GM21528 (cell line): ENCODE measurements around the gene M6PR.

ENCODE experiments used
- ATAC-seq: cut with Tn5 transposase; IDR thresholded peaks from one replicate; pipeline ENCODE4 v1.9.1; 2021; ENCODE audit warnings: mild to moderate bottlenecking, moderate library complexity; ENCODE audit not compliant: unreplicated experiment, low FRiP score

Gene M6PR

DNA sequence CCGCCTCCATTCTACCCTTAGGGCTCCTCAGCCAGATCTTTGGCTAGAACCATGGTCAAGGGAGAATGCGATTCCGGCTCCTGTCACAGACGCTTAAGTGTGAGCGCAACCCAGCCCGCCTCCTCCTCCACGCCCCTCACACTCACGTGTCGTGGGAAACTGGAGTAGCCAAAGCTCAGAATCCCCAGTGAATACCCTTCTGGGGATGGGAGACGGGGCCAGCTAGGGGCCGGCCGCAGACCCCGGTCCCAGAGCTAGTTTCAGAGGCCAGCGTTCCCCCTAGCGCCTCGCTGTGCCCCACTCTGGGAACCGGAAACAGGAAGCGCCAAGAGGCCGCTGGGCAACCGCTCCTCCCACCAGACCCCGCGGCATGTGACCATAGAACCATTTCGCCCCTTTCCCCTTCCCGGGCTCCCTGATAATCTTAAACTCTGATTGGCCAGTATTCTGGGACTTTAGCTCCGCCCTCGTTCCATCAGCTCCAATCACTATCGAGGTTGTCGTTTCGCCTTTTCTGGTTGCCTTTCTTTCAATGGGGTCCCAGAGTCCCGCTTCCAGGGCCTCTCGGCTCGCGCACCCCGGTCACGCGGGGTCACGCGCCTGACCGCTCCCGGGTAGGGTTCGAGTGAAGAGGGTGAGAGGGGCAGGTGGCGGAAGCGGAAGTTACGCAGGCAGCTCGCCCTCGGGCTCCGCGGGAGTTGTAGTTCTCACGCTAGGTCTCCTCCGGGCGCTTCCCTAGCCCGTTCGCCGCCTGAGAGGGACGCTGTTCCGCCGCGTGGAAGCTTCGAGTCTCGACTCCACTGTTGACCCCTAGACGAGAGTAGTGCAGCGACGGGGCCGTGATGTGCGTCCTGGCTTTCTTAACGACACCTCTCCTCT lies at the start of gene M6PR:
Gene M6PR (minus strand): TSS at position 304 of the 879 bp plus-strand sequence. CDS start 3,241 bp downstream, outside the sequence.
- ATAC-seq = peak; percentile 89

DNA sequence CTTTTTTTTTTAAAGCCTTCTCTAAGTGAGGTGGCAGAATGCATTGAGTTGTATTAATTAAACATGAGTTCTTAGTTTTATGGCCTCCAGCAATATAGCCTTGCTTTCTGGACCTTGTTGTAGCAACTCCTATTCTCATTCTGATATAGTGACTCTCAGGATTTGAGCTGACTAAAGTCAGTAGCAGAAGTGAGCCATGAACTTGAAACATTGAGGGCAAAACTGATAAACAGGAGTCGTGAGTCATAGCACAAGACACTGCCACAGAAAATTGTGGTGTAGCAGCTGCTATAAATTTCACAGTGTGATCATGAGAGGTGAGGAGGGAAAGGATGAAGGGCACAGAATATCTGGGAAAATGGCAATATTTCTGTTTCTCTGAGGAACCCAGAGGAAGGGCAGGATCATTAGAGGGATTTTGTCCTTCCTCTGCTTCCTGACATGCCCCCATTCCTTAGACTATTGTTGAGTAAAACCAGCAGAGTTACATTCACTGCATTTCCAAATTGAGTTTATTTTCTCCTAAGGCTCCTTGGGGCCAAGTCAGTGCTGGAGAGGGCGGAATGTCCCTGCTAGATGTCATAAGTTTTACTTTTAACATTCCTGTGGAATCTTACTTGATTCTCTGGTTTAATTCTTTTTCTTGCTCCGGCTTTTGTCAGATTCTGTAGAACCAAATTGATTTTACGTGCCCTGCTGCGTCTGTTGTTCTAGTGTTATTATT lies 47.4 kb upstream of the M6PR start:
- ATAC-seq = peak; percentile 94

DNA sequence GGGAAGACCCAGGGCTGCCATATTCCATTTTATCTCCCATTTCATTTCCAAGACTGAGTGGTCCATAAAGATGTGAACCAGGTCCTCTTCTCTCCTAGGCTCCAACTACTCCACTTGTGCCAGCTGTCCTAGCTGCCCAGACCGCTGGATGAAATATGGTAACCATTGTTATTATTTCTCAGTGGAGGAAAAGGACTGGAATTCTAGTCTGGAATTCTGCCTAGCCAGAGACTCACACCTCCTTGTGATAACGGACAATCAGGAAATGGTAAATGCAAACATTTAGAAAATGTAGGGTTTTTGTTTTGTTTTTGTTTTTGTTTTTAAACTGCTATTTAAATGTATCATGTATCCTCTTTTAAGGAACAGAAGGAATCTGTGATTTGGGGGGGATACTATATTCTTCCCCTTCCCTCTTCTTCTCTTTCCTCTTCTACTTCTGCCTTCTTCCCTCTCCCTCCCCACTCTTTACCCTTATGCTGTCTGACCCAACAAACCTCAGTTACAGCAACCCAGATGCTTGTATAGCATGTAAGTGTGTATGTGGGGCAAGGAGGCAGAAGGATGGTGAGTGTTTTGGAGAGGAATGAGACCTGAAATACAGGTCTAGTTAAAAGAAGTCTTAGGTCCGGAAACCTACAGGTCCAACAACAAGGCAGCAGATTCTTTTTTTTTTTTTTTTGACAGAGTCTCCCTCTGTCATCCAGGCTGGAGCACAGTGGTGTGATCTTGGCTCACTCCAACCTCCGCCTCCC lies 45.8 kb upstream of the M6PR start:
- no peak for ATAC-seq

DNA sequence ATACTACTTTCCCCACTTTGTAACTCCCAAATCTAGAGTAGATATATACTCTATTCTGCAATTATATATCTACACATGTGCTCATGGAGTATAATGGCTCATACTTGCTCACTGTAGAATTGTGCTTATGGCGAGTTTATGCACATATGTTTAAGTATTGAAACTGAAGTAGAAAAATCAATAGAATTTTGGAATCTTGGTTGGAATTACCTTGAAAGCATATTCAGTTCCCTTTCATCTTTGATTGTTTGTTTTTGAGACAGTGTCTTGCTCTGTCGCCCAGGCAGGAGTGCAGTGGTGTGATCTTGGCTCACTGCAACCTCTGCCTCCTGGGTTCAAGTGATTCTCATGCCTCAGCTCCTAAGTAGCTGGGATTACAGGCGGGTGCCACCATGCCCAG lies 44.4 kb upstream of the M6PR start:
- ATAC-seq = no peak

DNA sequence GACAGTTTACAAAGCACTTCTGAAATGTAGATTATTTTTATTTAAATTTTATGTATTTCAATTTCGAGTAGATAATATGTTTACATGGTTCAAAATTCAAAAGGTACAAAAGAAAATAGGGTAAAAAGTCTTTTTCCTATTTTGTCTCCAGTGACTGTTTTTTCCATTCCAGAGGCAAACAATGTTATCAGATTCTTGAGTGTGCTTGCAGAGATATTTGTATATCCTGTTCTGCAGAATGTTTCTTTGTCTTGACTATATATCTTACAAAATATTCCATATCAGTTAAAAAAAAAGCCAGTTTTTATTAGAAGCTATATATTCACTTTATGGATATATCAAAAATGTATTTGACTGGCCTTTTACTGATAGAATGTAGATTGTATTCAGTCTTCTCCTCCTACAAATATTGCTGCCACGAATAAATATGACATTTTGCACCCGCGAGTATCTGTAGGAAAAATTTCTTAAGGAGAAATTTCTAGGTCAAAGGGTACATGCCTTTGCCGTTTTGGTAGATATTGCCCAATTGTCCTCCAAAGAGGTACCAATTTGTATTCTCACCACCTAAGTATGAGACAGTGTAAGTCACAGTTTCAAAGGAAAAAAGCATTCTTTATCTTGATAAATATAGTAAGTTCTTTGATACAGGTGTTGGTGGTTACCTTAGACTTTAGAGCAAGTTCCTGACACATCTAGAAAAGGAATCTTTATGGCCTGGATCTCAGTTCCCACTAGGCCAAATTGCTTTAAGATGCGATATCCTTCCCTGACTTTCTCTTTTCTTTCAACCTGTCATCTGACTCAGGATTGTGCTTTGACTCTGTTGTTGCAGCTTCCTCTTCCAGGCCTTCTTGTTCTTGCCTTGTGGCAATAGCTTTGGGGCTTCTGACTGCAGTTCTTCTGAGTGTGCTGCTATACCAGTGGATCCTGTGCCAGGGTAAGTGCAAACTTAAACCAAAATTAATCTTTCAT lies 42.2 kb upstream of the M6PR start:
- no peak for ATAC-seq

DNA sequence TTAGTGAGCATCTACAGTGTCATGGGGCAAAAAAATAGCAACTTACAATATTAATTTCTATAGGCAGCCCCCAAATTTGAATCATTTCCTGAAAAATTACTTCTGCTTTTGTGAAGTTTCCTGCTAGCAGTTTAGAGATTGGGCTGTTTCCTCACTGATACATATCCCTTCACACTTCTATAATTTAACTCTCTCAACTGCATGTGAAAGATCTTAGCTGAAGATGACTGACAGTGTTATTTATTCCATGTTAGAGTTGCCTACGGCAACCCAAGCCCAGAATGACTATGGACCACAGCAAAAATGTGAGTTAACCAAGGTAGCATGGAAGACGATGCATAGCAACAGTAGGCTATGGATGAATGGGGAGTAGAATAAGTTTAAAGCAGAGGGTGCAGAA lies 40.0 kb upstream of the M6PR start, which contains the start of gene KLRG1:
Gene KLRG1 (plus strand): TSS at position 134 of the 400 bp plus-strand sequence. CDS start 90 bp downstream, at position 224.
- no peak for ATAC-seq

DNA sequence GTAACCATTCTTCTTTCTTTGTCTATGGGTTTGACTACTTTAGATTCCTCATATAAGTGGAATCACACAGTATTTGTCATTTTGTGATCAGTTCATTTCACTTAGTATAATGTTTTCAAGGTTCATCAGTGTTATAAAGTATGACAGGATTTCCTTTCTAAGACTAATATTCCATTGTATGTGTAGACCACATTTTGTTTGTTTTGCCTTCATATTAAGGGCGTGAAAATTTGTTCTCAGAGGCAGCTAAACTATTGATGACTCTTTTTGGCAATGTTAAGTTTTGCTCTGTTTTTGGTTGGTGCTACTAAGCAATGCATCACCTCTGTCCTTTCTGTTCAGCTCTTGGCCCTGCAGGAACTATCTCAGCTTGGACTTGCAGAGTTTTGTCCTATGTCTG lies 38.2 kb upstream of the M6PR start:
- ATAC-seq = no peak

DNA sequence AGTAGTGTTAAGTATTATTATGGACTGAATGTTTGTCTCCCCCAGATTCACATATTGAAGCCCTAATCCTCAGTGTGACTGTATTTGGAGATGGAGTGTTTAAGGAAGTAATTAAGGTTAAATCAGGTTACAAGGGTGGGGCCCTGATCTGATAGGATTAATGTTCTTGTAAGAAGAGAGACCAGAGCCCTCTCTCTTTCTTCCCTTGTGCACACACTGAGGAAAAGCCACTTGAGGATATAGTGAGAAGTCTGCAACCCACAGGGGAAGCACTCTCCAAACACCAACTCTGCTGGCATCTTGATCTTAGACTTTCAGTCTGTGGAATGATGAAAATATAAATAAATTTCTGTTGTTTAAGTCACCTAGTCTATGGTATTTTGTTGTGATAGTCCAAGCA lies 37.7 kb upstream of the M6PR start:
- ATAC-seq = no peak

DNA sequence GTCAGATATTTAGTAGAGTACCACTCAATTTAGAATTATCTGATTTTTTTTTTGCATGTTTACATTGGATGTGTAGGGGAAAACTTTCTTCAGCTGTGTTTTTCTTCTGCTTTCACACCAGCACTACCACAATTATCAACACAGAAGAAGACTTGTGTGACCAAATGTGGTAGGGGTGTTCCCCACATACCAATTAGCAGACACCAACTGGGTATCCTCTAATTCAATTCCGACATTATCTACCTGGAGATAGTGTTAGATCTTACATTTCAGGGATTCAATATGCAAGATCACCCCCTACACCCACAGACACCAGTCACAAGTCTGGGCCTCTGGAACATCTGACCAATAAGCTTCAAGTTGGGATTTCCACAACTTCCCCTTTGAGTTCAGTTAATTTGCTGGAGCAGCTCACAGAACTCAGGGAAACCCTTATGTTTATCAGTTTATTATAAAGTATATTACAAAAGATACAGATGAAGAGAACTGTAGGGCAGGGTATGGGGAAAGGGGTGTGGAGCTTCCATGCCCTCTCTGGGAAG lies 35.8 kb upstream of the M6PR start:
- no peak for ATAC-seq

DNA sequence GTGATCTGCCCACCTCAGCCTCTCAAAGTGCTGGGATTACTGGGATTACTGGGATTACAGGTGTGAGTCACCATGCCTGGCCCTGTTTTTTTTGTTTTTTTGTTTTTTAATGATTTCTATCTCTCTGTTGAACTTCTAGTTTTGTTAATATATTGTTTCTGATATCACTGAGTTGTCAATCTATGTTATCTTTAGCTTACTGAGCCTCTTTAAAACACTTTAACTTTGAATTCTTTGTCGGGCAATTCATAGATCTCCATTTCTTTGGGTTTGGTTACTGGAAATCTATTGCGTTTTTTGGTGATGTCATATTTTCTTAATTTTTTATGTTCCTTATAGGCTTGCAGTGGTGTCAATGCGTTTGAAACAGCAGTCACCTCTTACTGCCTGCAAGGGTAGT lies 30.7 kb upstream of the M6PR start:
- ATAC-seq = no peak

DNA sequence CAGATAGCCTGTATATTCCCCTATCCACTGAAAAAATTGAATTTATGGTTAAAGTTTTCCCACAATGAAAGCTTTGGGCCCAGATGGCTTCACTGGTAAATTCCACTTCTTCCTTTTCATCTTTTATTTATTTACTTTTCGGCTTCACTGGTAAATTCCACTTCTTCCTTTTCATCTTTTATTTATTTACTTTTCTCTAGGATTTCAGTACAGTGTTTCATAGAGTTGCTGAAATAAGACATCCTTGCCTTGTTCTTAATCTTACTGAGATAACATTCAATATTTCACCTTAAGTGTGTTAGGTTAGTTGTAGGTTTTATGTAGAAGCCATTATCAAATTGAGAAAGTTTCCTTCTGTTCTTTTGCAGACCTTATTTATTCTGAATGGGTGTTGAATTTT lies 21.0 kb upstream of the M6PR start:
- no peak for ATAC-seq

DNA sequence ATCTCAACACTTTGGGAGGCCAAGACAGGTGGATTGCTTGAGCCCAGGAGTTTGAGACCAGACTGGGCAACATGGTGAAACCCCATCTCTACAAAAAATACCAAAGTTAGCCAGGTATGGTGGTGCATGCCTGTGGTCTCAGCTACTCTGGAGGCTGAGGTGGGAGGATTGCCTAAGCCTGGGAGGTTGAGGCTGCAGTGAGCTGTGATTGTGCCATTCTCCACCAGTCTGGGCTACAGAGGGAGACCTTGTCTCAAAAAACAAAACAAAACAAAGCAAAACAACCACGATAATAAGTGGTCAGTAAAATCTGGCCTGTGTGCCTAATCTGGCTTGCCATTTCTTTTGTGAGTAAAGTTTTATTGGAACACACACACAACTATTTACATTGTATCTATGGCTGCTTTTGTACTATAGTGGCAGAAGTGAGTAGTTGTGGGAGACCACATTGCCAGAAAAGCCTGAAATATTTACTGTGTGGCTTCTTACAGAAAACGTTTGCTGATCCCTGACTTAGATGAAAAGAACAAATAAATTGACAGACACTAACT lies 20.5 kb upstream of the M6PR start:
- ATAC-seq = no peak

DNA sequence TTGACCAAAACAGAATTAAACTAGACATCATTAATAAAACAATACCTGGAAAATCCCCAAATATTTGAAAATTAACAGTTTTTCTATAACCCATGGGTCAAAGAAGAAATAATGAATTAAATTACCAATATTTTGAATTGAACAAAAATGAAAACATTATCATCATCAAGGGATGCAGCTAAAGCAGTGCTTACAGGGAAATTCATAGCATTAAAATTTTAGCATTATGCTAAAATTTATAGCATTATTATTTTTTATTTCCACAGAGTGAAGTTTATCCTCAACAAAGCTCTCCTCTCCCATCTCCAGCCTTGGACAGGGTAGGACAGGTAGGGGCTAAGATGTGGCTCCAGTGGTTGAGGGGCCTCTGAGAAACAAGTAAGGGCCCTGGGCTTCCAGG lies 19.3 kb upstream of the M6PR start:
- no peak for ATAC-seq

DNA sequence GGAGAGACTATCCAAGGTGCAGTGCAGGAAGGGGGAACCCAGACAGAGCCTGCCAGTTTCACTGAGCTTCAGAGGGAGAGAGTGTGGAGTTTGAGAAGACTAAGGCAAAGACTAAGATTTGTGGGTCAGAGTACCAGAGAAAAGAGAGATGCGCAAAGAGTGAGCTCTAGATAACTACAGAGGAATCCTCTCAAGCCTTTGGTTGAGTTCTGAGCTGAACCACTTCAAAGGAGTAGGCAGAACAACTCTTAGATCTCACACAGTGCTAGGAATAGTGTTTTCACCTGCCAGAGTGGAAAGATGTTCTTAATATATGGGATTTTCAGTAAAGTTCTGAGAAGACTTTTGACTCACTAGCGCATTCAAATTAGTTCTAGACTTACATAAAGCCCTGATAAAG lies 10.7 kb upstream of the M6PR start:
- ATAC-seq = no peak

DNA sequence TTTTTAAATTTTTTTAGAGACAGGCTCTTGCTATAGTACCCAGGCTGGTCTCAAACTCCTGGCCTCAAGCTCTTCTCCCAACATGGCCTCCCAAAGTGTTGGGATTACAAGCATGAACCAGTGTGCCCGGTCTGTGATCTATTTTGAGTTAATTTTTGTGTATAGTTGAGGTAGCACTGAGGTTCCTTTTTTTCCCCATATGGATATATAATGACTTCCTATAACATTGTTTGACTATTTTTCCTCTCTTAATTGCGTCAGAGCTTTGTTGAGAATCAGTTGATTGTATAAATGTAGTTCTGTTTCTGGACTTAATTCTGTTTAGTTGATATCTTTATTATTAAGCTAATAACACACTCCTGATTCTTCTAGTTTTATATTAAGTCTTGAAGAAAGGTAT lies 8.6 kb upstream of the M6PR start:
- ATAC-seq = no peak

DNA sequence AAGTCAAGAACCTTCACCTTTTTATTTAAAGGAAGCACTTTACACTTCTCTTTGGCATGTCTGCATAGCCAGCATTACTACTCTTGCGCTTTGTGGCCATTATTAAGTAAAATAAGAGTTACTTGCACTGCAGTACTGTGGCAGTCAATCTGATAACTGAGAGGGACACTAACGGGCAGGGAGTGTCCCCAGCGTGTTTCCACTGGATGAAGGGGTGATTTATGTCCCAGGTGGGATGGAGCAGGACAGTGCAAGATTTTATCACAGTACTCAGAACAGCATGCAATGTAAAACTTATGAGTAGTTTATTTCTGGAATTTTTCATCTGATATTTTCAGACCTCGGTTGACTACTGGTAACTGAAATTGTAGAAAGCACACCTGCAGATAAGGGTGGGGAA lies 8.1 kb upstream of the M6PR start:
- ATAC-seq = no peak

DNA sequence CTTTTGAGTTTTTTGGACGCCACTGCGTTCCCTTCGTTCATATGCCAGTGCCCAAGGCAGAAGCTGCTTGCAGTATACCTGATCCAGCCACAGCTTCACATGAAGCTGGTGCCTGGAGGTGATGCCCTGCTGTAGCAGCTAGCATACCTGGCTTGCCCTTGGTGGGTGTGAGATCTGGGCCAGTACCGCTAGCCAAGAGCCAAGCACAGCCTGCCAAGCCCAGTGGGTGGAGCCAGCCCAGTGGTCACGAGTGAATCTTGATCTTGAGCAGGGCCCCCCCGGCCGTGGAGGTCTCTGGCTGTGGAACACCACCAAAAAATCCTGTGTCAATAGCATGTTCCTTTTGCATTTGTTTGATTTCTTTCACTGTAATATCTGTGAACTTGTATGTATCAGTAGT lies 7.3 kb upstream of the M6PR start:
- ATAC-seq = no peak

DNA sequence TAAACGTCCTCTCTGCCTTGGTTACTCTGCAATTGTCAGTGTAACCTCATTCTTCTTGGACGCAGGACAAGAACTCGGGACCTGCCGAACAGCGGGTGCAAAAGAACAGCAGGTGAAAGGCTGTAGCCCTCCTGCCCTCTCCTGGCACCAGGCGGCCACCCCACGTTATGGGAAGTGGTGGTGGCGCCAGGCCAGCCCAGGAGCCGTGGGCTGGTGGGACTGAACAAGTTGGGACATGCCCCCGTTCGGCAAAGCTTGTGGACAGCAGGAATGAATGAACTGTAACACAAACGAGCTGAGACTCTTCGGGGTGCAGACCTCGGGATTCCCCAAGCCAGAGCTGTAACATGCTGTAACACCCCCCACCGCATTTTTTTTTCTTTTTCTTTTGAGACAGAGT lies 6.6 kb upstream of the M6PR start:
- no peak for ATAC-seq

DNA sequence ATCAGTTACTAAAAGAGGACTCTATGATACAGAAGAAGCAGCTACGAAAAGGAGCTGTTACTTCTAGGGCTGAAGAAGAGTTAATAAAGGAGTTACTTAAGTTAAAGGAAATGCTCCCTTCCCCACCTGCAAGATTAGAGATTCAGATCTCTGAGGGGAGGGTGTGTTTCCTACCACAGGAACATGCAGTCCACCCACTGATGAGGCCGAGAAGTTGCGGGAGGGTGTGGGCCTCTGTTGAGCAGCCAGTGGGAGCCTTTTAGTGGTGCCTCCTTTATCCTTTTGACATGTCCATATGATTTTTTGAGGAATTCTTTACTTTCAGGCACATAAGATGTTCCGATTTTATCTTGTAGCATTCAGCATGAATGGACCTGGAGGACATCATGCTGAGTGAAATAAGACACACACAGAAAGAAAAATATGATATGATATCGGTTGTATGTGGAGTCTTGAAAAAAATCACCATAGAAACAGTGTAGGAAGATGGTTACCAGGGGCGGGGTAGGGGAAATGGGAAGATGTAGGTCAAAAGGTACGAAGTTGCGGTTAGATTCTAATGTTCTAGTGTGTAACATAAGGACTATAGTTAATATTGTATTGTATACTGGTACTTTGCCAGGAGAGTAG lies 4.4 kb upstream of the M6PR start:
- ATAC-seq = no peak
